B cell (primary cell): Measurements from ENCODE around the gene ATAD1.

ENCODE experiments used
- EZH2 ChIP-seq: IDR thresholded peaks from 2 replicates; pipeline ENCODE4 v1.6.1; 2012; ENCODE audit warnings: borderline replicate concordance, low read depth, mild to moderate bottlenecking, moderate library complexity, low read length; ENCODE audit not compliant: insufficient read depth, poor library complexity, severe bottlenecking
- TF ChIP-seq, protein P1 (sequence below): fragments of 200-600 bp; IDR thresholded peaks from one replicate; pipeline ENCODE4 v1.8.0; 2022; ENCODE audit warnings: antibody characterized with exemption, mild to moderate bottlenecking

DNA sequence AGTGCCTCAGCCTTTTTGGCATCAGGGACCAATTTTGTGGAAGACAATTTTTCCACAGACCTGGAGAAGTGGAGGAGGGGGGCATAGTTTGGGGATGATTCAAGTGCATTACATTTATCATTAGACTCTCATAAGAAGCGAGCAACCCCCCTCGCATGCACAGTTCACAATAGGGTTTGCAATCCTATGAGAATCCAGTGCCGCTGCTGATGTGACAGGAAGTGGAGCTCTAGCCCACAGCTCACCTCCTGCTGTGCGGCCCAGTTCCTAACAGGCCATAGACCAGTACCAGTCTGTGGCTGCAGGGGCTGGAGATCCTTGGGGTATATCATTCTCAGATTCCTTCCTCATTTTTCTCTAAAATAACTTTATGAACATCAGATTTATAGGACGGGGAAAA lies 50.8 kb downstream of the ATAD1 start:
- TF ChIP-seq, protein P1, sequence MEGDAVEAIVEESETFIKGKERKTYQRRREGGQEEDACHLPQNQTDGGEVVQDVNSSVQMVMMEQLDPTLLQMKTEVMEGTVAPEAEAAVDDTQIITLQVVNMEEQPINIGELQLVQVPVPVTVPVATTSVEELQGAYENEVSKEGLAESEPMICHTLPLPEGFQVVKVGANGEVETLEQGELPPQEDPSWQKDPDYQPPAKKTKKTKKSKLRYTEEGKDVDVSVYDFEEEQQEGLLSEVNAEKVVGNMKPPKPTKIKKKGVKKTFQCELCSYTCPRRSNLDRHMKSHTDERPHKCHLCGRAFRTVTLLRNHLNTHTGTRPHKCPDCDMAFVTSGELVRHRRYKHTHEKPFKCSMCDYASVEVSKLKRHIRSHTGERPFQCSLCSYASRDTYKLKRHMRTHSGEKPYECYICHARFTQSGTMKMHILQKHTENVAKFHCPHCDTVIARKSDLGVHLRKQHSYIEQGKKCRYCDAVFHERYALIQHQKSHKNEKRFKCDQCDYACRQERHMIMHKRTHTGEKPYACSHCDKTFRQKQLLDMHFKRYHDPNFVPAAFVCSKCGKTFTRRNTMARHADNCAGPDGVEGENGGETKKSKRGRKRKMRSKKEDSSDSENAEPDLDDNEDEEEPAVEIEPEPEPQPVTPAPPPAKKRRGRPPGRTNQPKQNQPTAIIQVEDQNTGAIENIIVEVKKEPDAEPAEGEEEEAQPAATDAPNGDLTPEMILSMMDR: no peak
- no peak for TF ChIP-seq EZH2
